C4-2B (cell line): Measurements from ENCODE around the gene ACSS3.

Source experiments
- ZFX ChIP-seq: fragments of 450-650 bp; IDR thresholded peaks from 2 replicates; pipeline ENCODE4 v1.6.1; 2017
- TF ChIP-seq, protein P1 (sequence below): fragments of 450-650 bp; conservative IDR thresholded peaks from 2 replicates; pipeline ENCODE4 v1.5.1; 2017; ENCODE audit warnings: mild to moderate bottlenecking

DNA sequence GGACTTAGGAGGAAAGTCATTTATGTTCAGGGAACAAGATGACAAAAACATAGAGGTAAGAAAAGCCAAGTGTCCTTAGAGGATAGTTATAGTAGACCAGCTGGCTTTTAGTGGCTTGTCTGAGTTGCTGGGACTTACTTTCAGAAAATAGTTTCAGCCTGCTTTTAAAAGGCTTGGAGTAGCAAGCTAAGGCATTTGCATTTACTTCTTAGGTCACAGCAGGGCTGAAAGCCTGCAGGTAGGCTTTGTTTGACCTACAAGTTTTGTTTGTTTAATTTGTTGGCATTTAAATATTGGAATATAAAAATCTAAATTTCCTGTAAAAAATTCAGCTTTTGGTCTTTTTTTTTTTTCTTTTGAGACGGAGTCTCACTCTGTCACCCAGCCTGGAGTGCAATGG lies 5.1 kb downstream of the ACSS3 start:
- TF ChIP-seq, protein P1, sequence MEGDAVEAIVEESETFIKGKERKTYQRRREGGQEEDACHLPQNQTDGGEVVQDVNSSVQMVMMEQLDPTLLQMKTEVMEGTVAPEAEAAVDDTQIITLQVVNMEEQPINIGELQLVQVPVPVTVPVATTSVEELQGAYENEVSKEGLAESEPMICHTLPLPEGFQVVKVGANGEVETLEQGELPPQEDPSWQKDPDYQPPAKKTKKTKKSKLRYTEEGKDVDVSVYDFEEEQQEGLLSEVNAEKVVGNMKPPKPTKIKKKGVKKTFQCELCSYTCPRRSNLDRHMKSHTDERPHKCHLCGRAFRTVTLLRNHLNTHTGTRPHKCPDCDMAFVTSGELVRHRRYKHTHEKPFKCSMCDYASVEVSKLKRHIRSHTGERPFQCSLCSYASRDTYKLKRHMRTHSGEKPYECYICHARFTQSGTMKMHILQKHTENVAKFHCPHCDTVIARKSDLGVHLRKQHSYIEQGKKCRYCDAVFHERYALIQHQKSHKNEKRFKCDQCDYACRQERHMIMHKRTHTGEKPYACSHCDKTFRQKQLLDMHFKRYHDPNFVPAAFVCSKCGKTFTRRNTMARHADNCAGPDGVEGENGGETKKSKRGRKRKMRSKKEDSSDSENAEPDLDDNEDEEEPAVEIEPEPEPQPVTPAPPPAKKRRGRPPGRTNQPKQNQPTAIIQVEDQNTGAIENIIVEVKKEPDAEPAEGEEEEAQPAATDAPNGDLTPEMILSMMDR, result no peak
- TF ChIP-seq ZFX, result no peak
